ENCODE measurements around the gene RBM6. TPM values are rescaled to one million over a fixed set of nuclear protein-coding genes. Genes with fewer than 3 reads are reported as not detected.

Gene RBM6
- total and polyA plus RNA-seq, 7 experiments from 2014 or later: 29.6 to 208 (median 149) TPM

DNA sequence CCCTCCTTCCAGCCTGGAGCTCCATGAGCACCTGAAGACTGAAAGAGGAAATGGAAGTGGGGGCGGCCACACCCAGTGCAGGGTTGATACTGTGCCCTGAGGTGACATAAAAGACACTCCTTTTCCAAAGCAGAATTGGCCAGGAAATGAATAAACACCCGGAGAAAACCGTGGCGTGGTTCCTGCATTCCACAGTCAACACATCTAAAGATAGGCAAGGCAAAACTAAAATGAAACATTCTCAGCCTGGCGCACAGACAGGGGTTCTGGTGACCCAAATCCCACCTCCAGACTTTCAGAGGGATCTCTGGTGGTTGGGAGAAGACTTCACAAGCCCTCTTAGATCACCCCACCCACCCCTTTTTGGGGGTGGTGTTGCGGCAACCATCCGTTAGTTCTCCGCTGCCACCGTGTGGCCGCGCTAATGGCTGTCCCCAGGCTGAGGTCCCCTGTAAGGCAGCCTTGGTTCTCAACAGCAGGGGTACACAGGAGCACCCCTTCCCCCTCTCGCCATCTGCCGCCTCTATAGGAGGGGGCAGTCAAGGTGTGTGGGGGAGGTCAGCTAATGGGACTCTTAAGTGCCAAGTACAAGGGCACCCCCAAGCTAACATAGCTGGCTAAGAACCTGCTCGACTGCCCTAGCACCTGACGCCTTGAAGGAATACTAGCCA, 33.7 kb upstream of the RBM6 start:
- H3K27me3 Mint-ChIP-seq: no peaks in the 10 kb centered on the region
- CTCF ChIA-PET: interaction anchor here (0.6 to 1.2 kb wide), 4 partner anchors 23 to 203 kb away, joined by 3 to 7 read pairs (median 3); partner anchors contain the start of gene INKA1
- peak; percentile 16 to 60 (median 39) for DNase-seq
- intact Hi-C loops (cut with micrococcal nuclease): loop anchor here (1.0 to 5.0 kb wide), 6 partner anchors 34 to 367 kb away; partner anchors contain the start of genes GMPPB (in 1 of the 2), RBM6 (in 1 of the 2) and TRAIP (in 1 of the 2)
- Histone ChIP-seq H3K27ac (ENCODE audit: low read depth, low read length) (peak overlapping the region; percentile 24), H3K9me3 (ENCODE audit: control insufficient read depth in 2 of 3, low read length in 3 of 3) (no peaks in the 10 kb centered on the region), H3K4me1 (ENCODE audit: control insufficient read depth in 2 of 2, insufficient read depth in 2 of 2, low read length in 2 of 2) (peaks cover 15 to 26% of the 10 kb centered on the region in 2 donors), H3K27me3 (ENCODE audit: control insufficient read depth in 2 of 2, insufficient read depth in 2 of 2, low read length in 2 of 2) (no peaks in the 10 kb centered on the region), H3K4me3 (ENCODE audit: low read length) (no peak overlapping the region), H3K36me3 (ENCODE audit: control insufficient read depth in 2 of 3, insufficient read depth in 3 of 3, low read length in 3 of 3) (peaks cover 0 to 35% (median 0%) of the 10 kb centered on the region in 3 experiments)
- H3K27ac Mint-ChIP-seq: peak overlapping the region; percentile 63 to 91 (median 87)
- POLR2A ChIA-PET: interaction anchor here (0.7 kb wide), 2 partner anchors 21 to 49 kb away, joined by 3 read pairs; no protein-coding TSS in a partner anchor
- no peaks in the 10 kb centered on the region for H3K9me3 Mint-ChIP-seq
- peaks cover 4 to 11% (median 5%) of the 10 kb centered on the region in 5 donors for H3K36me3 Mint-ChIP-seq
- H3K4me3 Mint-ChIP-seq: peak overlapping the region in 9 of 10 donors; percentile 25 to 79 (median 68)
- peak; percentile 53 for ATAC-seq
- H3K4me1 Mint-ChIP-seq: peaks cover 18 to 41% (median 27%) of the 10 kb centered on the region in 7 donors

DNA sequence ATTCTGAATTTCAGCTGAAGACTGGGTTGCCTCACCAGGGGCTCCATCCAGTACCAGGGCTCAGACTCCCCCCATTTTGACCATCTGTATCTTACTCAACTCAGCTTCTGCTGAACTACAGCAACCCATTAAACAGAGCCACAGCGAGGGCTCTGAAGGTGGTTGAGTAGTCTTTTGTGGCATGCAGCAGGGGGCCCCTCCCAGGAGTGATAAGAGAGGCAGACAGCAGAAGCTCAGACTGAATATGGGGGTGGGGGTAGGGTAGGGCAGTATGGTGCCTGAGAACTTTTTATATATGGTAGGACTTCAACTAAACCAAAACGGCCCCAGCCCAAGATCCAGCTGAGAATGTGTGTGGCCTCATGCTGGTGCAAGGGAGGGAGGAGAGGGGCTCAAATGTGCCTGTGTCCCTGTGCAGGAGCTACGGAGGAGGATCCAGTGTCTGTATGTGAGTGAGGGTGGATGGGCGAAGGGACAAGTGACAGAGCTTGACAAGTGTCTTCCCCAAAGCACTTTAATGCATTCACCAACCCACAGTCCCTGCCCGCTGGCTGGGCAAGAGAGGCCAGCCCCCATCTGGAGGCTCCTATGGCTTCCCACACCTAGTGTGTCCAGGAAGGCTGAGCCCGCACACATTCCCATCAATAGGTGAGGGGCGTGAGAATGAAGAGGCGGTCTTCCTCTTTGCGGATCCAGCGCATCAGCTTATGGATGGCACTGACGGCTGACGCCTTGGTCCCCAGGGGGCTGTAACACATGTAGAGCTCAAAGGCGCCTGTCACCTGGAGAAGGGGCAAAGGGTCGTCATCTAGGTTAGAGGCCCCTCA, 31.4 kb upstream of the RBM6 start:
- H3K36me3 ChIP-seq (ENCODE audit: control insufficient read depth in 2 of 3, insufficient read depth in 3 of 3, low read length in 3 of 3): peaks cover 0 to 55% (median 0%) of the 10 kb centered on the region in 3 experiments
- Mint-ChIP-seq H3K4me3 (no peak overlapping the region), H3K4me1 (peaks cover 17 to 37% (median 27%) of the 10 kb centered on the region in 7 donors), H3K36me3 (peaks cover 4 to 28% (median 8%) of the 10 kb centered on the region in 5 donors), H3K27ac (no peak overlapping the region), H3K9me3 (no peaks in the 10 kb centered on the region), H3K27me3 (no peaks in the 10 kb centered on the region)
- H3K4me1 ChIP-seq (ENCODE audit: control insufficient read depth in 2 of 2, insufficient read depth in 2 of 2, low read length in 2 of 2): peaks cover 15 to 22% of the 10 kb centered on the region in 2 donors
- no peak overlapping the region for H3K27ac ChIP-seq (ENCODE audit: low read depth, low read length)
- no peaks in the 10 kb centered on the region for H3K27me3 ChIP-seq (ENCODE audit: control insufficient read depth in 2 of 2, insufficient read depth in 2 of 2, low read length in 2 of 2)
- ChIA-PET POLR2A (no interaction called here), CTCF (interaction anchor here (0.6 to 1.4 kb wide), 5 partner anchors 9 to 400 kb away, joined by 3 to 5 read pairs (median 3); partner anchors contain the start of gene INKA1)
- no peaks in the 10 kb centered on the region for H3K9me3 ChIP-seq (ENCODE audit: control insufficient read depth in 2 of 3, low read length in 3 of 3)
- no peak for ATAC-seq
- no peak for DNase-seq
- intact Hi-C loops (cut with micrococcal nuclease): loop anchor here in 1 of 2 donors (5.0 kb wide), 1 partner anchor 186 kb away; the partner anchor contains the start of gene GMPPB
- no peak overlapping the region for H3K4me3 ChIP-seq (ENCODE audit: low read length)

DNA sequence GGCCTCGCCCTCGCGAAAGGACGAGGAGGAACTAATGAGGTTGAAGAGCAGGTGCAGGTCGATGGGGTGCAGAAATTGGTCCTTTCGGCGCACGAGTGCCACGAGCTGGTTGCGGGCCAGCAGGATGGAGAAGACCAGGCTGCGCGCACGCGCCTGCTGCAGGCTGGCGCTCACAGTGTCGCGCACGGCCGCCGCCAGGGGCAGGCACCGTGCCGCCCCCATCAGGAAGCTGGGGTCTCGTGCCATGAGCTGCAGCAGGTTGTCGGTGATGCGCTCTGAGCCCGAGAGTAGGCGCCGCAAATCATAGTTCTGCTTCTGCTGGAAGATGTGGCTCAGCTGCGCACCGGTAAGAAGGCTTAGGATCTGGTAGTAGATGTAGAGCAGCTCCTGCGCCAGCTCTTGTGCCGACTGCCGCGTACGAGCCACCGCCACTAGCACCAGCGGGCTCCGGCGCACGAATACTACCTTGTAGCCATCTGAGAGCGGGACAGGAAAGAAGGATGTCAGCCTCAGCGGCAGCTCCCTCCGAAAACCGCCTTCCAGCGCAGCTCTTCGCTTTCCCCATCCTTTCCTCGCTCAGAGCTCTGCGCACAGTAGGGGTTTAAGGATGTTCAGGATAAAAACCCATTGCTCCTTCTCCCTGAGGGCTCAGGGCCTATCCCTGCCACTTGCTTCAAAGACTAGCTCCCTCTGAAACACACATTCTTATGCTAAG, 29.4 kb upstream of the RBM6 start:
- intact Hi-C loops (cut with micrococcal nuclease): no loop called here
- POLR2A ChIA-PET: interaction anchor here (1.1 kb wide), 1 partner anchor 29 kb away, joined by 3 read pairs; the partner anchor contains the start of gene RBM6
- H3K4me1 ChIP-seq (ENCODE audit: control insufficient read depth in 2 of 2, insufficient read depth in 2 of 2, low read length in 2 of 2): peaks cover 9 to 12% of the 10 kb centered on the region in 2 donors
- peaks cover 0 to 55% (median 0%) of the 10 kb centered on the region in 3 experiments for H3K36me3 ChIP-seq (ENCODE audit: control insufficient read depth in 2 of 3, insufficient read depth in 3 of 3, low read length in 3 of 3)
- Mint-ChIP-seq H3K36me3 (peaks cover 2 to 28% (median 8%) of the 10 kb centered on the region in 5 donors), H3K27ac (peak overlapping the region in 1 of 9 donors; percentile 25), H3K27me3 (no peaks in the 10 kb centered on the region), H3K4me3 (no peak overlapping the region), H3K9me3 (no peaks in the 10 kb centered on the region), H3K4me1 (peaks cover 12 to 19% (median 17%) of the 10 kb centered on the region in 7 donors)
- DNase-seq (no peak), ATAC-seq (no peak)
- H3K4me3 ChIP-seq (ENCODE audit: low read length): no peak overlapping the region
- H3K27me3 ChIP-seq (ENCODE audit: control insufficient read depth in 2 of 2, insufficient read depth in 2 of 2, low read length in 2 of 2): no peaks in the 10 kb centered on the region
- CTCF ChIA-PET: interaction anchor here (0.6 to 0.9 kb wide), 3 partner anchors 13 to 205 kb away, joined by 3 to 4 read pairs (median 3); no protein-coding TSS in a partner anchor
- no peak overlapping the region for H3K27ac ChIP-seq (ENCODE audit: low read depth, low read length)
- H3K9me3 ChIP-seq (ENCODE audit: control insufficient read depth in 2 of 3, low read length in 3 of 3): no peaks in the 10 kb centered on the region

DNA sequence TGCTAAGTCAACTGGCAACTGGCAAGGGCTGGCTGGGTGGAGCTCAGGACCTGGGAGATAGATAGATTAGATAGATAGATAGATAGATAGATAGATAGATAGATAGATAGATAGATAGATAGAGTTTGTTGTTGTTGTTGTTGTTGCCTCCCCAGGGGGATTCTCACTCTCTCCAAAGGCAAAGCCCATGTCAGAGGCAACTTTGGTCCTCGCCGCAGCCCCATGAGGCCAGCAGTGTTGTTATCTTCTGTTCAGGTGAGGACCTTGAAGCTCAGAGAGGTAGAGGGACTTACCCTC, 28.9 kb upstream of the RBM6 start:
- no peak overlapping the region for H3K4me3 ChIP-seq (ENCODE audit: low read length)
- H3K27ac ChIP-seq (ENCODE audit: low read depth, low read length): no peak overlapping the region
- H3K36me3 ChIP-seq (ENCODE audit: control insufficient read depth in 2 of 3, insufficient read depth in 3 of 3, low read length in 3 of 3): peaks cover 0 to 60% (median 0%) of the 10 kb centered on the region in 3 experiments
- Mint-ChIP-seq H3K27me3 (no peaks in the 10 kb centered on the region), H3K4me1 (peaks cover 7 to 14% (median 12%) of the 10 kb centered on the region in 7 donors), H3K27ac (no peak overlapping the region), H3K36me3 (peaks cover 2 to 28% (median 9%) of the 10 kb centered on the region in 5 donors), H3K4me3 (no peak overlapping the region), H3K9me3 (no peaks in the 10 kb centered on the region)
- no peaks in the 10 kb centered on the region for H3K9me3 ChIP-seq (ENCODE audit: control insufficient read depth in 2 of 3, low read length in 3 of 3)
- ATAC-seq (no peak), DNase-seq (no peak)
- H3K4me1 ChIP-seq (ENCODE audit: control insufficient read depth in 2 of 2, insufficient read depth in 2 of 2, low read length in 2 of 2): peaks cover 4 to 7% of the 10 kb centered on the region in 2 donors
- intact Hi-C loops (cut with micrococcal nuclease): no loop called here
- ChIA-PET POLR2A (interaction anchor here (1.1 kb wide), 1 partner anchor 29 kb away, joined by 3 read pairs; the partner anchor contains the start of gene RBM6), CTCF (no interaction called here)
- no peaks in the 10 kb centered on the region for H3K27me3 ChIP-seq (ENCODE audit: control insufficient read depth in 2 of 2, insufficient read depth in 2 of 2, low read length in 2 of 2)

DNA sequence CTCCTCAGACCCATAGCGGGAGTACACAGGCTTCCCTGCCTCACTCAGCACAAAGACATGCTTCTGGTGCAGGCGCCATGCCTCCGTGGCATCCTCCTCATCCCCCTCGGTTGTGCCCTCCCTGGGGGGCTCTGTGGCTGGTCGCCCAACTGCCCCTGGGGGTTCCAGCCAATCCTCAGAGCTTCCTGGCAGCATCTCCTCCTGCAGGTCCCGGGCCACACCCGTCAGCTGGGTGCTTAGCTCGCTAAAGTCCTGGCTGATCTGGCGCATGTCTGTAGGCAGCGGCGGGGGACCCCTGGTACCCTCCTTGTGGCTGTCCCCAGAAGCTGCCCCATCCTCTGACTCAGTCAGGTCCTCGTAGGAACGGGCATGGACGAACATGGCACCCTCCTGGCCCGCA, 28.3 kb upstream of the RBM6 start:
- no peak overlapping the region for H3K4me3 Mint-ChIP-seq
- ATAC-seq (no peak), DNase-seq (no peak)
- H3K36me3 ChIP-seq (ENCODE audit: control insufficient read depth in 2 of 3, insufficient read depth in 3 of 3, low read length in 3 of 3): peaks cover 0 to 60% (median 0%) of the 10 kb centered on the region in 3 experiments
- intact Hi-C loops (cut with micrococcal nuclease): no loop called here
- peaks cover 5 to 13% (median 8%) of the 10 kb centered on the region in 7 donors for H3K4me1 Mint-ChIP-seq
- H3K9me3 ChIP-seq (ENCODE audit: control insufficient read depth in 2 of 3, low read length in 3 of 3): no peaks in the 10 kb centered on the region
- H3K27ac Mint-ChIP-seq: no peak overlapping the region
- ChIA-PET CTCF (interaction anchor here (0.6 kb wide), 1 partner anchor 26 kb away, joined by 3 read pairs; no protein-coding TSS in a partner anchor), POLR2A (interaction anchor here (0.6 kb wide), 1 partner anchor 9 kb away, joined by 3 read pairs; no protein-coding TSS in a partner anchor)
- H3K4me1 ChIP-seq (ENCODE audit: control insufficient read depth in 2 of 2, insufficient read depth in 2 of 2, low read length in 2 of 2): peaks cover 0 to 2% of the 10 kb centered on the region in 2 donors
- H3K27me3 Mint-ChIP-seq: no peaks in the 10 kb centered on the region
- peaks cover 2 to 28% (median 13%) of the 10 kb centered on the region in 5 donors for H3K36me3 Mint-ChIP-seq
- no peaks in the 10 kb centered on the region for H3K9me3 Mint-ChIP-seq
- no peak overlapping the region for H3K27ac ChIP-seq (ENCODE audit: low read depth, low read length)
- no peak overlapping the region for H3K4me3 ChIP-seq (ENCODE audit: low read length)
- H3K27me3 ChIP-seq (ENCODE audit: control insufficient read depth in 2 of 2, insufficient read depth in 2 of 2, low read length in 2 of 2): no peaks in the 10 kb centered on the region

DNA sequence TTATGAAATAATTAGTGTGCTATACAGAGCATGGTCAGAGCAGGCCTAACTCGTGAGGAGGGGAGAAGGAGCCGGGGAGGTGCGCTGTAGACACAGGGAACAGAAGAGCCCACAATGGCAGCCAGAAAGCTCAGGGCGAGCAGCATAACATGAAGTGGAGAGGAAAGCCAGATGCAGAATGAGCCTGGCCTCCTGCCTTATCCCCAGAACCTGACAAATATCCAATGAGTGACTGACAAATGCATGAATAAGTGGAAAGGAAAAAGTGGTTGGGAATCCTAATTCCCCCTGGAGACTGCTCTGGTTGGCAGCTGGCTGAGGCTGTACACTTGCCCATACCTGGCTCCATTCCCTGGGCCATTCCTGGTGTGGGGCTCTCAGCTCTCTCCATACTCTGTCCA, 27.1 kb upstream of the RBM6 start:
- Mint-ChIP-seq H3K4me1 (peaks cover 0 to 10% (median 3%) of the 10 kb centered on the region in 7 donors), H3K4me3 (no peak overlapping the region), H3K27me3 (no peaks in the 10 kb centered on the region), H3K36me3 (peaks cover 2 to 32% (median 13%) of the 10 kb centered on the region in 5 donors), H3K9me3 (no peaks in the 10 kb centered on the region), H3K27ac (peak overlapping the region in 1 of 9 donors; percentile 32)
- no peak overlapping the region for H3K4me3 ChIP-seq (ENCODE audit: low read length)
- no peaks in the 10 kb centered on the region for H3K9me3 ChIP-seq (ENCODE audit: control insufficient read depth in 2 of 3, low read length in 3 of 3)
- no peaks in the 10 kb centered on the region for H3K4me1 ChIP-seq (ENCODE audit: control insufficient read depth in 2 of 2, insufficient read depth in 2 of 2, low read length in 2 of 2)
- H3K36me3 ChIP-seq (ENCODE audit: control insufficient read depth in 2 of 3, insufficient read depth in 3 of 3, low read length in 3 of 3): peaks cover 0 to 59% (median 0%) of the 10 kb centered on the region in 3 experiments
- ATAC-seq (no peak), DNase-seq (no peak)
- H3K27me3 ChIP-seq (ENCODE audit: control insufficient read depth in 2 of 2, insufficient read depth in 2 of 2, low read length in 2 of 2): no peaks in the 10 kb centered on the region
- intact Hi-C loops (cut with micrococcal nuclease): no loop called here
- H3K27ac ChIP-seq (ENCODE audit: low read depth, low read length): no peak overlapping the region
- ChIA-PET POLR2A (interaction anchor here (0.6 kb wide), 1 partner anchor 199 kb away, joined by 3 read pairs; no protein-coding TSS in a partner anchor), CTCF (no interaction called here)
